ENCODE results near the gene CRYM.
"Not testable (repeated sequence)": the region's sequence is repeated elsewhere in the genome, so short reads cannot be mapped to it uniquely, and the experiment has no call there.

The CRYM gene

GRCh38 chr16:21277045-21277926, 804 bp downstream of the CRYM start:
- DNase-seq: no peak

DNA sequence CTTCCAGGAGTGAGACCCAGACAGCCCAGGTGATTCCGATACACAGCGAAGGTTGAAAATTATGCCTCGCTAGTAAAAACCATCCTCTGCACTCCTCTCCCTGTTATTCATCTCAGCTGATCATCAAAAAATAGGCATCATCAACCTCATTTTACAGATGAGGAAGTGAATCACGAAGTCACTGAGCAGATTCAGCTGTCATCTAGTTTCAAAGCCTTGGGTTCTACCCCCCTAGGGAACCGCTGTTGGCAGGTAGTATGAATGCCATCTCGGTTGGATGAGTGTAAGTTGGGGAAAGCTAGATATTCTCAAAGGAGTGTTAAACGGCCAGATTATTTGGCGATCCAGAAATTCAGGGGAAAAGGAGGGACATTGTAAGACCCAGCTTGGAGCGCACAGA, 2.0 kb downstream of the CRYM start:
- DNase-seq: no peak

DNA sequence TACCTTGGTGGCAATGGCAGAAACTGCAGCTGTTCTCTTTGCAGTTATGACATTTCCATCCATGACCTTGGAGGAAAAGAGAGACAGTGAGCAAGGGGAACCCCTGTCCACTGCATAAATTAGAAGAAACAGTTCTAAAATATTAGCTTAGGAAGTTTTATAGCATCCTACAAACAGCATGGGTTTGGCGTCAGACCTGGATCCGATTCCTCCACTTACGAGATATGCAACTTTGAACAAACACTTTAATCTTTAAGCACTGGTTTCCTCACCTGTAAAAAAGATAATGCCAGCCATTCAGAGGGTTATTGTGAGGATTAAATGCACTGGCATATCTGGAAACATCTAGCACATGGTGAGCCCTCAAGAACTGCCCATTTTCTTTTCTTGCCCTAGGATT, 2.6 kb downstream of the CRYM start:
- no peak for DNase-seq

DNA sequence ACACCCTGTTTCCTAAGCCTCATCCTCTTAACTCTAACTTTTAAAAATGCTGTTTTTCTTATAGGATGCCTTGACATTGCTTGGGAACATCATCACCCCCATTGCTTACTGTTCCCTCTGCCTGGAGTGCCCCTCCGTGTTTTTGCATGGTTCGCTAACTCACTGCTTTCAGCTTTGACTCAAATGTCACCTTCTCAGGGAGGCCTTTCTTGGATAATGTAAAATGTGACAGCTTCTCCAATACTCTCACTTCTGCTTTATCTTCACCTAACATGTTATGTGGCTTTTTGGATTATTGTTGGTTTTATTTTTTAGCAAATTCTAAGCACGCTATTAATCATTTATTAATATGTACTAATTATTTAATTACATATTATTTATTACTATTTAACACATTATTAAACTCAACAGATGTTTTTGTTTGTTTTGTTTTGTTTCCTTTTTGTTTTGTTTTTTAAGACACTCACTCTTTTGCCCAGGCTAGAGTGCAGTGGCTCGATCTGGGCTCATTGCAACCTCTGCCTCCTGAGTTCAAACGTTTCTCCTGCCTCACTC, 3.8 kb downstream of the CRYM start:
- DNase-seq: no peak

DNA sequence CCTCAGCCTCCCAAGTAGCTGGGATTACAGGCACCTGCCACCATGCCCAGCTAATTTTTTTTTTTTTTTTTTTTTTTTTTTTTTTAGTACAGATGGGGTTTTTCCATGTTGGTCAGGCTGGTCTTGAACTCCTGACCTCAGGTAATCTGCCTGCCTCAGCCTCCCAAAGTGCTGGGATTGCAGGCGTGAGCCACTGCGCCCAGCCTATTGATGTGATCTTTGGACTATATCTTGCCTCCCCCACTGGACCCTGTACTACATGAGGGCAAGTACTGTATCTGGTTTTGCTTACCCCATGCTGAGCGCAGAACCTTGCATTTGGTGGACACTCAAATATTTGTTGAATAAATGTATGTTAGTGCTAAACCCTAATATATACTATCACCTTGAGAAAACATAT, 5.3 kb downstream of the CRYM start:
- DNase-seq: not testable (repeated sequence)

DNA sequence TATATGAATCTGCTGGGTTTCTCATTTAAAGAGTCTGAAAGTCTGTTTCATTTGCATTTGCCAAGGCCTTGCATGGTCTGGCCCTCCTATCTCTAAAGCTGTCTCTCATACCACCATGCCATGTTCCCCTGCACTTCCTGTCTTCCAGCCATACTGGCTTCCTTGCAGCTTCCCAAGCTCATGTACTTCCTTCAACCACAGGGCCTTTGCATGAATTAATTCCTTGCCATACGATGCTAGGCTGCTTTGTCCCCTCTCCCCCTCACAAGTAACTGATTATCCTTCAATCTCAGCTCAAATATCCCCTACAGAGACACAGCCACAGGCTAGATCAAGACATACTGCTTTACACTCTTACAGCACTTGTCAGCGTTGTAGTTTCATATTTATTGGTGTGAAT, 5.8 kb downstream of the CRYM start:
- DNase-seq: no peak

DNA sequence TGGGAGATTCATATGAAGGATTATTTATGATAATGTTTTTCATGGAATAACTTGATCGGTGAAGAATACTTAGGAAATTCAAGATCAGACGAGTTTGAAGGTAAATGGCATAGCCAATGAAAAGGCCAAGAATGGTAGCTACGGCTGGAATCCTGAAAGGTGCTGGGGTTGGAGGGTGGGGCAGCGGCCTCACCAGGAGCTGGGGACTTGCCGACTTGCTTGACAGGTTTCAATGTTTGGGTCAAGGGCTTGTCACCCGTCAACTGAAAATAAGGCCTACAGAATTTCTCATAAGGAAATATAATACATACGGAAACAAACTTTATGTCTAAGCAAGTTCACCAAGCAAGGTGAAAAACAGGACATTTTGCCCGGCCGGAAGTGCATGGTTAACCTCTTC, 9.9 kb downstream of the CRYM start:
- no peak for DNase-seq

GRCh38 chr16:21267298-21267697, 10.8 kb downstream of the CRYM start:
- DNase-seq: no peak

- DNase-seq: no peak
Observed at GRCh38 chr16:21265104-21265837, 12.8 kb downstream of the CRYM start.

DNA sequence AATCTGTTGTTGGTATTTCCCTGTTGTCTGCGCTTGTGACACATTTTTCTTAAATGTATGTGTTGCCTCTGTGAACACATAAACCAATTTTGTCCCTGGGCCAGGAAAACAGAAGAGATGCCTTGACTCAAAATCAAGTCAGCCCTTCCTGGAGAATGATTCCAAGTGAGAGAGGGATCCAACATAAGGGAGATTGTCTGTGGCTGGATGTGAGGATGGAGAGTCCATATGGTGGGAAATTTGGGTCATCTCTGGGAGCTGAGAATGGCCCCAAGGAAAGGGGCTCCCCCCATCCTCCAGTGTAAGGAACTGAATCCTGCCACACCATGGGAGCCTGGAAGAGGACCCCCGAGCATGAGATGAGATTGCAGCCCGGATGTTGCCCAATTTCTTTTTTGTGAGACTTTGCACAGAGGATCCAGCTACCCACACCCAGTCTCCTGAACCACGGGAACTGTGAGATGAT, 13.5 kb downstream of the CRYM start:
- no peak for DNase-seq

DNA sequence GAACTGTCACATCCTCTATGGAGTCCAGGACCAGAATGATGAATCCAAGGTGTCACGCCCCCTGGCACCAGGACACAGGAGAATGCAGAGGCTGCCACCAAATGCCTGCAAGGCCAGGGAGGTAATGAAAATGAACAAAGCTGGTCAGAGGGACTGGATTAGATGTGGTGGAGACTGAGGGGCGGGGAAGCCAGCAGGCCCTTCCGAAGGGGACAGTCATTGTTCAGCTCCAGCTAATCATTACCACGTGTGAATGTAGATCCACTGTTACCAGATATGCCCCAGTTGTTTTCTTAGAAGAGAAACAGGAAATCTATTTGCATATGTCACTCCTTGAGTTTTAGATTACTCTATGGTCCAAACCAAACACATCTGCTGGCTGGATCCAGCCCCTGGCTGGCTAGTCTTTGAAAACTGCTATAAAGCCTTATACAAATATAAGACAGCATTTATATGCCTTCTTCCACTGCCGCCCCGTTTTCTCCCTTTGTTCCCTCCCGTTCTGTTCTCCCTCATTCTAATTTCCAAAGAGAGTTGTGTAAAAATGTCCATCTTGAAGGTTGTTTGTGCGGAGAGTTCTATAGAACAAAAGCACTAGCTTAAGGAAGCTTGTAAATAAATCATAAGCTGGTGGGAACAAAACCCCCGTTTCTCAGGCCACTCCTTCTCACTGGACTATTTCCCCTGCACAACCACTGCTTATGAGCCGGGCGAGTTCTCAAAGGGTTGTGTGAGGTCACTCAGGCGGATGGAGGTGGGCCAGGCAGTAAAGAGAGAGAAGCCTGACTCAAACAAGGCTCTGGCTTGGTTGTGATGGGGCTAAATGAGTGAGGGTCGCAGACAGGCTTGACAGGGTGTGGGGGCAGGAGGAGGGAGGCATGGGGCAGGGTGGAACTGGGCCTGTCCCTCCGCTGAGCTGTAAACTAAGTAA, 14.2 kb downstream of the CRYM start:
- DNase-seq: peak; percentile 72

GRCh38 chr16:21262779-21263639, 15.1 kb downstream of the CRYM start:
- no peak for DNase-seq

DNA sequence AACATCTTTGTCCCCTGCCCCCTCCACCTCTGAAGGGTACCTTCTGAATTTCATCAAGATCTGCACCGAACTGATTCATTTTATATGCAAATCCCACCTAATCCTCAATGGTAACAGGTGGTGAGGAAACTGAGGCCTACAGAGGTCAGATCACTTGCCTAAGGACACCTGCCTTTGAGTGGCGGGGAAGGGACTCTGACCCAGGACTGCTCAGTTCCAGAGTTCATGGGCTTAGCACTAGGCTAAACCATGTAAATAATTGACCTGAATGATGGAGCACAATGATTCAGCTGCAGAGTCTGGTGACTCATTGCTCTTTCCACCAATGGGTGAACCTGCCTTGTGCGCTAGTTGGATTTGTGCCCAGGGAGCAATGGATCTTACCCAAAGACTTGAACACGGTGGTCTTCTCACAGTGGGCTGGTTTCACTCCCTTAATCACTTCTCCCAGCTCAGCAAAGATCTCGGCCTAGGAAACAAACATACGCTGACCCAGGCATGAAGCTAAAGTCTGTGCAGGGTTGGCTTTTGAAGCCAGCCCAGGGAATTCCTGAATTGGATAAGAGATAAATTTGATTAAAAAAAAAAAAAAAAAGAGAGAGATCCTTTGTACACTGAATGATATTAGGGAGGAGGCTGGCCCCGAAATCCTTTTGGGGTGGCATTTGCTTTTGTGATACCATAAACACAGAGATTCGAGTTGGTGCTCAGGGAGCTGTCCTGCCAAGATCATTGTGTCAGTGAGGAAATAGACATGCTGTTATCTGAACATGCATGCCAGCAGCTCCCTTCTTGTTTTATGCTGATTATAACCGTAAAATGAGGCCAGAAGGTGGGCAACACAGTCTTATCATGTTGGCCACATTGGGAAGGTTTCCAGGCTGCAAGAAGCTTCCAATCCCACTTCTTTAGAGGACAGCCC, 17.0 kb downstream of the CRYM start:
- peak; percentile 96 for DNase-seq

DNA sequence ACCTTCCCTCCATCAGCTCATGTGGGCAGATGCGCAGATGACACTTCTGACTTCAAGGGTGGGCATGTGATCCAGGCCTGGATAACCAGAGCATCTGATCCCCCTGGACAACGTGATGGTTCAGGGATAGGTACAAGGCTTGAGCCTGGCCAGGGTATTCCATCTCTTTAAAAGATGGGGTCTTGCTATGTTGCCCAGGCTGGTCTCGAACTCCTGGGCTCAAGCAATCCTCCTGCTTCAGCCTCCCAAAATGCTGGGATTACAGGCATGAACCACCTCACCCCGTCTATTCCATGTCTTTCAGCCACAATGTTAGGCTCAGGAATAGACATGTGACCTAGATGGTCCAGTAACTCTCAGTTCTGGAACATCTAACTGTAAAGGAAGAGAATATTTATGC, 20.8 kb downstream of the CRYM start:
- DNase-seq: no peak

- DNase-seq: no peak
Observed at GRCh38 chr16:21256636-21257035, 21.5 kb downstream of the CRYM start.

GRCh38 chr16:21253470-21253869, 24.6 kb downstream of the CRYM start:
- DNase-seq: no peak

- no peak for DNase-seq
Observed at GRCh38 chr16:21250072-21250923, 27.8 kb downstream of the CRYM start.

- not testable (repeated sequence) for DNase-seq
Observed at GRCh38 chr16:21248179-21248578, 29.9 kb downstream of the CRYM start.

- DNase-seq: no peak
Observed at GRCh38 chr16:21244518-21245215, 33.4 kb downstream of the CRYM start.

Data from hematopoietic multipotent progenitor cell treated with erythropoietin and hydrocortisone succinate and interleukin-3 and kit ligand, for 4 days (in vitro differentiated cells).